Hematopoietic multipotent progenitor cell treated with erythropoietin and hydrocortisone succinate and interleukin-3 and kit ligand, for 8 days (in vitro differentiated cells): ENCODE measurements around the gene ASPSCR1.

Source experiments
- DNase-seq: peaks from one replicate; pipeline ENCODE4 v3.0.0-alpha.2; 2015

Gene ASPSCR1

GRCh38 chr17:82047379-82047778 lies 70.0 kb downstream of the ASPSCR1 start:
- no peak for DNase-seq

GRCh38 chr17:82047914-82048570 lies 70.6 kb downstream of the ASPSCR1 start:
- no peak for DNase-seq

GRCh38 chr17:82048571-82048971 lies 71.1 kb downstream of the ASPSCR1 start:
- no peak for DNase-seq

GRCh38 chr17:82049106-82049505 lies 71.7 kb downstream of the ASPSCR1 start:
- DNase-seq: no peak

- no peak for DNase-seq
Measured at GRCh38 chr17:82049521-82049971, 72.1 kb downstream of the ASPSCR1 start.

GRCh38 chr17:82050152-82050760 lies 72.8 kb downstream of the ASPSCR1 start:
- no peak for DNase-seq

GRCh38 chr17:82050761-82051641 lies 73.6 kb downstream of the ASPSCR1 start:
- DNase-seq: no peak

GRCh38 chr17:82051776-82052637 lies 74.6 kb downstream of the ASPSCR1 start, which contains the start of the genes GPS1 and RFNG:
Gene GPS1, plus strand, starts transcription at chr17:82051898. Its CDS starts 34 bp downstream, at chr17:82051932.
Gene RFNG, minus strand, starts transcription at chr17:82051811. Its CDS starts 45 bp downstream, at chr17:82051766.
- peak; percentile 63 for DNase-seq

GRCh38 chr17:82052638-82053059 lies 75.2 kb downstream of the ASPSCR1 start:
- no peak for DNase-seq

- no peak for DNase-seq
Measured at GRCh38 chr17:82053130-82053529, 75.7 kb downstream of the ASPSCR1 start.

GRCh38 chr17:82053556-82054263 lies 76.3 kb downstream of the ASPSCR1 start:
- DNase-seq: no peak

GRCh38 chr17:82054351-82055022 lies 77.1 kb downstream of the ASPSCR1 start:
- DNase-seq: no peak

- DNase-seq: no peak
Measured at GRCh38 chr17:82055023-82055964, 77.9 kb downstream of the ASPSCR1 start.

- DNase-seq: no peak
Measured at GRCh38 chr17:82055965-82056728, 78.7 kb downstream of the ASPSCR1 start.

- no peak for DNase-seq
Measured at GRCh38 chr17:82056729-82057621, 79.5 kb downstream of the ASPSCR1 start.

GRCh38 chr17:82058230-82058854 lies 80.9 kb downstream of the ASPSCR1 start:
- DNase-seq: no peak

GRCh38 chr17:82058855-82059249 lies 81.4 kb downstream of the ASPSCR1 start:
- DNase-seq: no peak
